K562 (cell line): ENCODE data around the gene DGKB.

Experiments used
- KDM1A ChIP-seq, 2 experiments: fragments of 450-650 bp; IDR thresholded peaks; 2 replicates each; pipeline ENCODE4 v1.6.1; 2016; ENCODE audit warnings: mild to moderate bottlenecking in 2 of 2
- KDM5B ChIP-seq: fragments of 200-600 bp; sonication (generic); IDR thresholded peaks from 2 replicates; pipeline ENCODE4 v1.6.1; 2012; ENCODE audit warnings: low read depth, mild to moderate bottlenecking, moderate library complexity, low read length, control low read depth, inconsistent platforms; ENCODE audit not compliant: insufficient replicate concordance
- MYC ChIP-seq, 2 experiments: fragments of 250-450 bp in 1 of 2; sonication (Bioruptor Pico) in 1 of 2; IDR thresholded peaks; 2 replicates each; pipeline versions ENCODE4 v1.5.1 to v1.6.1; 2012 to 2021; ENCODE audit warnings: low read depth in 2 of 2, borderline replicate concordance in 1 of 2, improper control_type of control experiment in 1 of 2, low read length in 1 of 2, mild to moderate bottlenecking in 1 of 2, moderate library complexity in 1 of 2
- NFE2 ChIP-seq: IDR thresholded peaks from 2 replicates; pipeline ENCODE4 v1.6.1; 2014; ENCODE audit warnings: antibody characterized with exemption, low read depth
- PML ChIP-seq: IDR thresholded peaks from 2 replicates; pipeline ENCODE4 v1.6.1; 2012; ENCODE audit warnings: low read length, inconsistent platforms
- POLR2AphosphoS2 ChIP-seq: IDR thresholded peaks from 2 replicates; pipeline ENCODE4 v1.6.1; 2012; ENCODE audit warnings: low read length, improper control_type of control experiment
- RCOR1 ChIP-seq, 2 experiments: IDR thresholded peaks; 2 replicates each; pipeline ENCODE4 v1.6.1; 2012; ENCODE audit warnings: low read depth in 2 of 2, low read length in 2 of 2, borderline replicate concordance in 1 of 2, improper control_type of control experiment in 1 of 2
- SMAD3 ChIP-seq: fragments of 450-650 bp; formaldehyde crosslinking; conservative IDR thresholded peaks from 2 replicates; pipeline ENCODE4 v1.4.0; 2020; ENCODE audit warnings: mild to moderate bottlenecking
- ZBTB8A ChIP-seq: fragments of 450-650 bp; IDR thresholded peaks from 2 replicates; pipeline ENCODE4 v1.6.1; 2018; ENCODE audit warnings: mild to moderate bottlenecking, moderate library complexity; ENCODE audit not compliant: partially characterized antibody
- ZNF589 ChIP-seq: fragments of 200-800 bp; sonication (Bioruptor generic); IDR thresholded peaks from 2 replicates; pipeline ENCODE4 v1.6.1; 2016; ENCODE audit warnings: low read depth, missing genetic modification characterization, missing compliant biosample characterization
- TF ChIP-seq, protein P1 (sequence below), 3 experiments: IDR thresholded peaks in 2 of 3; conservative IDR thresholded peaks in 1 of 3; 2 replicates each; pipeline ENCODE4 v1.5.1; 2011 to 2012; ENCODE audit warnings: low read length in 3 of 3, mild to moderate bottlenecking in 3 of 3, control low read depth in 2 of 3, improper control_type of control experiment in 1 of 3, inconsistent platforms in 1 of 3, low read depth in 1 of 3, mixed read lengths in 1 of 3, moderate library complexity in 1 of 3; ENCODE audit not compliant: insufficient read depth in 2 of 3

DNA sequence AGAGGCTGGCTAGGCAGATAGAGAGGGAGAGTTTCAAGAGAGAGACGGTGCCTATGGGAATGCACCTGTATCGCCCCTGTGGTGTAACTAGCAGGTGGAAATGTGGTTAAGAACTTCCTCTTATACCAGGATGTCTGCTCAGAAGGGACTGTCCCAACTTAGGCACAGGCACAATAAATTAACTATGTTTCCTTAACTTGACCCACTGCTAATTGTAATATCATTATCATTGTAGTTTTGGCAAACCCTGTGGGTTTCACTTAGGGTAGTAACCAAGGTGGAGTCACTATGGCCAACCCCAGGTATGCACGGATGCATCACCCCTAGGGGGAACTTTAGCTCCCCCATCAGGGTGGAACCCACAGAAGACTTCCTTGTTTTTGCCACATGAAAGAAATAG lies 455.7 kb downstream of the DGKB start:
- TF ChIP-seq SMAD3 (CRISPR knock-in tag) (no peak), PML (no peak), KDM1A (IDR thresholded peaks at IDR 0.05) (no peak), ZBTB8A (no peak), NFE2 (no peak), ZNF589 (no peak), POLR2AphosphoS2 (no peak), RCOR1 (IDR thresholded peaks at IDR 0.05; ENCODE audit: borderline replicate concordance in 1 of 2, low read depth in 2 of 2, low read length in 2 of 2) (no peak), KDM5B (no peak), MYC (IDR thresholded peaks at IDR 0.05; ENCODE audit: low read depth, low read length) (no peak), MYC (CRISPR knock-in tag; IDR thresholded peaks at IDR 0.05; ENCODE audit: borderline replicate concordance, low read depth) (no peak)
- TF ChIP-seq, protein P1, sequence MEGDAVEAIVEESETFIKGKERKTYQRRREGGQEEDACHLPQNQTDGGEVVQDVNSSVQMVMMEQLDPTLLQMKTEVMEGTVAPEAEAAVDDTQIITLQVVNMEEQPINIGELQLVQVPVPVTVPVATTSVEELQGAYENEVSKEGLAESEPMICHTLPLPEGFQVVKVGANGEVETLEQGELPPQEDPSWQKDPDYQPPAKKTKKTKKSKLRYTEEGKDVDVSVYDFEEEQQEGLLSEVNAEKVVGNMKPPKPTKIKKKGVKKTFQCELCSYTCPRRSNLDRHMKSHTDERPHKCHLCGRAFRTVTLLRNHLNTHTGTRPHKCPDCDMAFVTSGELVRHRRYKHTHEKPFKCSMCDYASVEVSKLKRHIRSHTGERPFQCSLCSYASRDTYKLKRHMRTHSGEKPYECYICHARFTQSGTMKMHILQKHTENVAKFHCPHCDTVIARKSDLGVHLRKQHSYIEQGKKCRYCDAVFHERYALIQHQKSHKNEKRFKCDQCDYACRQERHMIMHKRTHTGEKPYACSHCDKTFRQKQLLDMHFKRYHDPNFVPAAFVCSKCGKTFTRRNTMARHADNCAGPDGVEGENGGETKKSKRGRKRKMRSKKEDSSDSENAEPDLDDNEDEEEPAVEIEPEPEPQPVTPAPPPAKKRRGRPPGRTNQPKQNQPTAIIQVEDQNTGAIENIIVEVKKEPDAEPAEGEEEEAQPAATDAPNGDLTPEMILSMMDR (IDR thresholded peaks at IDR 0.05 in 2 of 3, conservative IDR thresholded peaks at IDR 0.05 in 1 of 3; ENCODE audit: insufficient read depth in 2 of 3, low read depth in 1 of 3, low read length in 3 of 3) = no peak
